HG03442 (cell line): ENCODE data around the gene TCF23.
"Not testable (repeated sequence)": the region's sequence is repeated elsewhere in the genome, so short reads cannot be mapped to it uniquely, and the experiment has no call there.

Experiments used
- ATAC-seq: cut with Tn5 transposase; IDR thresholded peaks from one replicate; pipeline ENCODE4 v1.9.1; 2021; ENCODE audit warnings: mild to moderate bottlenecking, moderate library complexity; ENCODE audit not compliant: unreplicated experiment

TCF23 gene

GRCh38 chr2:27184115-27184514 lies 35.3 kb downstream of the TCF23 start:
- ATAC-seq, result no peak

GRCh38 chr2:27185331-27186026 lies 36.7 kb downstream of the TCF23 start:
- no peak for ATAC-seq

GRCh38 chr2:27186613-27187345 lies 38.0 kb downstream of the TCF23 start:
- ATAC-seq, result no peak

GRCh38 chr2:27189989-27190388 lies 41.2 kb downstream of the TCF23 start:
- no peak for ATAC-seq

GRCh38 chr2:27191070-27191829 lies 42.4 kb downstream of the TCF23 start:
- ATAC-seq, result no peak

GRCh38 chr2:27194538-27195354 lies 45.9 kb downstream of the TCF23 start:
- no peak for ATAC-seq

GRCh38 chr2:27195799-27196198 lies 47.0 kb downstream of the TCF23 start:
- ATAC-seq, result not testable (repeated sequence)

GRCh38 chr2:27198068-27198467 lies 49.3 kb downstream of the TCF23 start:
- ATAC-seq, result not testable (repeated sequence)

- no peak for ATAC-seq
Observed at GRCh38 chr2:27198627-27199026, 49.8 kb downstream of the TCF23 start.

GRCh38 chr2:27199241-27199640 lies 50.4 kb downstream of the TCF23 start:
- no peak for ATAC-seq

GRCh38 chr2:27201675-27202074 lies 52.9 kb downstream of the TCF23 start:
- ATAC-seq, result no peak

GRCh38 chr2:27202854-27203253 lies 54.0 kb downstream of the TCF23 start:
- ATAC-seq, result no peak

GRCh38 chr2:27203741-27204140 lies 54.9 kb downstream of the TCF23 start:
- ATAC-seq, result no peak

- ATAC-seq, result no peak
Observed at GRCh38 chr2:27204566-27204965, 55.8 kb downstream of the TCF23 start.

GRCh38 chr2:27205206-27205605 lies 56.4 kb downstream of the TCF23 start:
- no peak for ATAC-seq

GRCh38 chr2:27206346-27206745 lies 57.5 kb downstream of the TCF23 start:
- no peak for ATAC-seq
